Measurements from ENCODE around the gene AVPI1.
"Not testable (repeated sequence)": the region's sequence is repeated elsewhere in the genome, so short reads cannot be mapped to it uniquely, and the experiment has no call there.

The AVPI1 gene

GRCh38 chr10:97711640-97712572 is 24.9 kb upstream of the AVPI1 start:
- no peak for DNase-seq

GRCh38 chr10:97708976-97709946 is 22.2 kb upstream of the AVPI1 start:
- no peak for DNase-seq

- DNase-seq: no peak
Measured at GRCh38 chr10:97708167-97708566, 21.1 kb upstream of the AVPI1 start.

- DNase-seq: no peak
Measured at GRCh38 chr10:97707134-97707861, 20.3 kb upstream of the AVPI1 start.

- no peak for DNase-seq
Measured at GRCh38 chr10:97705006-97705670, 18.1 kb upstream of the AVPI1 start.

- no peak for DNase-seq
Measured at GRCh38 chr10:97704341-97704740, 17.3 kb upstream of the AVPI1 start.

GRCh38 chr10:97703398-97704067 is 16.5 kb upstream of the AVPI1 start:
- no peak for DNase-seq

GRCh38 chr10:97701438-97702069 is 14.5 kb upstream of the AVPI1 start:
- no peak for DNase-seq

- peak; percentile 68 for DNase-seq
Measured at GRCh38 chr10:97698072-97698655, 11.1 kb upstream of the AVPI1 start.

GRCh38 chr10:97690133-97690532 is 3.1 kb upstream of the AVPI1 start:
- DNase-seq: no peak

GRCh38 chr10:97689559-97690020 is 2.5 kb upstream of the AVPI1 start:
- no peak for DNase-seq

- no peak for DNase-seq
Measured at GRCh38 chr10:97687785-97688781, 1.0 kb upstream of the AVPI1 start.

- no peak for DNase-seq
Measured at GRCh38 chr10:97686301-97686961, 610 bp downstream of the AVPI1 start.

- no peak for DNase-seq
Measured at GRCh38 chr10:97685395-97685958, 1.6 kb downstream of the AVPI1 start.

GRCh38 chr10:97684866-97685394 is 2.1 kb downstream of the AVPI1 start:
- no peak for DNase-seq

GRCh38 chr10:97684368-97684713 is 2.7 kb downstream of the AVPI1 start:
- not testable (repeated sequence) for DNase-seq

GRCh38 chr10:97683556-97684367 is 3.3 kb downstream of the AVPI1 start:
- DNase-seq: no peak

All from NCI-H2171 (cell line).